Peyer's patch (tissue), 4 donors: Measurements from ENCODE around the gene ALDH3B1.

Source experiments
- POLR2A ChIP-seq, 2 donors: fragments of 450-650 bp; IDR thresholded peaks; one replicate each; pipeline ENCODE4 v1.5.1; 2017; ENCODE audit warnings: antibody characterized with exemption in 2 of 2, mild to moderate bottlenecking in 2 of 2, moderate library complexity in 2 of 2
- TF ChIP-seq, protein P1 (sequence below), 6 experiments: fragments of 450-650 bp in 4 of 6; fragments of 200-600 bp in 2 of 6; sonication (generic) in 1 of 6; IDR thresholded peaks; one replicate each; pipeline ENCODE4 v1.5.1; 2017 to 2019; ENCODE audit warnings: antibody characterized with exemption in 6 of 6, mild to moderate bottlenecking in 3 of 6, moderate library complexity in 1 of 6

DNA sequence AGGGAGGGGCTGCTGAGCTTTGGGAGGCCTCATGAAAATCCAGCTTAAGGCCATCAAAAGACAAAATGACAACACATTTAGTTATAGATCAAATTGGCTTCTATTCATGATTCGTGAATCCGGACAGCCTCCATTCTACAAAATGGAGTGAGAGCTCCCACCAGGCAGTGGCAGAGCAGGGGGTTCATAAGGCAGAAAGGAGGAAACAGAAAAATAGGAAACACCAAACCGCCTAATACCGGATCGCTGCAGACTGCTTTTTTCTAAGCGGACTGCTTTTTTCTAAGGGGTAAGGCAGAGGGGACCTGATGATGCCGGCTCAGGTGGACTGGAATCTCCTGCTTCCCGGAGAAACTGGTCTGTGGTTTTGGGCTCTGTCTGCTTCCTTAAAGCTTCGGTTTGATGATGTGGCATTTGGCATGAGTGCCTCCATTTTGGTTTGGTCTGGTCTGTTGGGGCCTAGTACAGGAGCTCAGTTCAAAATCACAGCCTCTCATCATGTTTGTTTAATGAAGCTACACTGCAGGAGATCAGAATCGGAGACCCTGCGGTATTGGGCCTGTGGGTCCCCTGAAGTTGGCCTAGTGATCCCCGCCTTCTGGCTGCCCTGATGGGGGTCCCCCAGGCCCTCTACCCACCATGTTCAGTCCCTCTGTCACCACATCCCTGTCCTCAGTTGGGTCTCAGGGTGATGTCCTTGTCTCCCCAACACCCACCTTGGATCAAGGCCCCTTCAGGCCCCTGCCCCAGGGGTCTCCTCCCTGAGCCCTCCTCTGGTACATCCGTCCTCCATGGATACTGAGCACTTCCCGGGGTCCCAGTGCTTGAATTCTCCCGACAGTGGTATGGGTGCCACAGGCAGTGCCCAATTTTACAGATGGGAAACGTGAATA is 1.2 kb downstream of the ALDH3B1 start:
- TF ChIP-seq, protein P1, sequence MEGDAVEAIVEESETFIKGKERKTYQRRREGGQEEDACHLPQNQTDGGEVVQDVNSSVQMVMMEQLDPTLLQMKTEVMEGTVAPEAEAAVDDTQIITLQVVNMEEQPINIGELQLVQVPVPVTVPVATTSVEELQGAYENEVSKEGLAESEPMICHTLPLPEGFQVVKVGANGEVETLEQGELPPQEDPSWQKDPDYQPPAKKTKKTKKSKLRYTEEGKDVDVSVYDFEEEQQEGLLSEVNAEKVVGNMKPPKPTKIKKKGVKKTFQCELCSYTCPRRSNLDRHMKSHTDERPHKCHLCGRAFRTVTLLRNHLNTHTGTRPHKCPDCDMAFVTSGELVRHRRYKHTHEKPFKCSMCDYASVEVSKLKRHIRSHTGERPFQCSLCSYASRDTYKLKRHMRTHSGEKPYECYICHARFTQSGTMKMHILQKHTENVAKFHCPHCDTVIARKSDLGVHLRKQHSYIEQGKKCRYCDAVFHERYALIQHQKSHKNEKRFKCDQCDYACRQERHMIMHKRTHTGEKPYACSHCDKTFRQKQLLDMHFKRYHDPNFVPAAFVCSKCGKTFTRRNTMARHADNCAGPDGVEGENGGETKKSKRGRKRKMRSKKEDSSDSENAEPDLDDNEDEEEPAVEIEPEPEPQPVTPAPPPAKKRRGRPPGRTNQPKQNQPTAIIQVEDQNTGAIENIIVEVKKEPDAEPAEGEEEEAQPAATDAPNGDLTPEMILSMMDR (IDR thresholded peaks at IDR 0.05) = no peak
- TF ChIP-seq POLR2A (IDR thresholded peaks at IDR 0.05) = no peak
